Natural killer cell (primary cell): ENCODE data around the gene IPO8. TPM values are rescaled to one million over a fixed set of nuclear protein-coding genes. Genes with fewer than 3 reads are reported as not detected.

Source experiments
- ATAC-seq, 3 donors: fragments of 150-1000 bp in 2 of 3; fragments of 200-7000 bp in 1 of 3; cut with Tn5 transposase; 1 replicate in 1 of 3; 2 replicates in 2 of 3; pipeline ENCODE4 v1.10.0; 2021; ENCODE audit warnings: mild to moderate bottlenecking in 2 of 3, moderate library complexity in 2 of 3
- DNase-seq, 2 donors: peaks; one replicate each; pipeline versions ENCODE4 v3.0.0 to v3.0.0-alpha.2; 2013 to 2021; ENCODE audit warnings: mixed read lengths in 1 of 2
- H3K27ac ChIP-seq: one replicate; pipeline ENCODE4 v1.5.1; 2013; ENCODE audit warnings: mild to moderate bottlenecking, low read length
- H3K27me3 ChIP-seq: one replicate; pipeline ENCODE4 v1.6.1; 2013; ENCODE audit warnings: low read length; ENCODE audit not compliant: control insufficient read depth, insufficient read depth
- H3K36me3 ChIP-seq: one replicate; pipeline ENCODE4 v1.6.1; 2013; ENCODE audit warnings: low read length; ENCODE audit not compliant: control insufficient read depth, insufficient read depth
- H3K4me1 ChIP-seq: one replicate; pipeline ENCODE4 v1.6.1; 2013; ENCODE audit warnings: low read length; ENCODE audit not compliant: control insufficient read depth, insufficient read depth
- H3K4me3 ChIP-seq: one replicate; pipeline ENCODE4 v1.5.1; 2013; ENCODE audit warnings: low read length
- H3K9me3 ChIP-seq: one replicate; pipeline ENCODE4 v1.6.1; 2013; ENCODE audit warnings: low read length; ENCODE audit not compliant: control insufficient read depth, insufficient read depth
- H3K27ac Mint-ChIP-seq, 2 donors: one replicate each; pipeline ENCODE4 v1.8.0; 2022; ENCODE audit warnings: mild to moderate bottlenecking in 2 of 2, mixed read lengths in 2 of 2, moderate library complexity in 1 of 2
- H3K27me3 Mint-ChIP-seq, 2 donors: one replicate each; pipeline ENCODE4 v1.8.0; 2022; ENCODE audit warnings: low read depth in 2 of 2, mixed read lengths in 2 of 2
- H3K36me3 Mint-ChIP-seq: one replicate; pipeline ENCODE4 v1.8.0; 2022; ENCODE audit warnings: mixed read lengths
- H3K4me1 Mint-ChIP-seq, 2 donors: one replicate each; pipeline ENCODE4 v1.8.0; 2022; ENCODE audit warnings: mixed read lengths in 2 of 2
- H3K4me3 Mint-ChIP-seq: one replicate; pipeline ENCODE4 v1.8.0; 2022; ENCODE audit warnings: mild to moderate bottlenecking, moderate library complexity, mixed read lengths
- H3K9me3 Mint-ChIP-seq, 2 donors: one replicate each; pipeline ENCODE4 v1.8.0; 2022; ENCODE audit warnings: mixed read lengths in 2 of 2
- WGBS: methylation state at CpG from one replicate; pipeline ENCODE4 v1.1.7; 2013; ENCODE audit warnings: missing lambda C conversion rate; ENCODE audit not compliant: insufficient coverage; 5-methylcytosine and 5-hydroxymethylcytosine counted together
- intact Hi-C: fragments of 100-400 bp; cut with micrococcal nuclease; formaldehyde crosslinking; loops from one replicate; pipeline ENCODE4 v1.14.2; 2022
- total RNA-seq, 4 donors: library from RNA; stranded (reverse); fragments of 120-200 nt in 1 of 4; gene quantifications; one replicate each; pipeline versions ENCODE4 v1.2.3 to v1.2.4, GENCODE V29; 2013 to 2022
- TF ChIP-seq, protein P1 (sequence below): fragments of 200-600 bp; IDR thresholded peaks from one replicate; pipeline ENCODE4 v1.8.0; 2022; ENCODE audit warnings: antibody characterized with exemption

IPO8 gene
- total RNA-seq, 3 donors from 2014 or later (not counting 1 experiment from before 2014, with no cell fraction given), result 42.6 to 54.8 (median 49.2) TPM

GRCh38 chr12:30691122-30691879, 4.4 kb downstream of the IPO8 start:
- intact Hi-C loops, result no loop called here
- H3K9me3 Mint-ChIP-seq, result no peaks in the 10 kb centered on the region
- peak overlapping the region; percentile 16 to 47 for H3K27ac Mint-ChIP-seq

DNA sequence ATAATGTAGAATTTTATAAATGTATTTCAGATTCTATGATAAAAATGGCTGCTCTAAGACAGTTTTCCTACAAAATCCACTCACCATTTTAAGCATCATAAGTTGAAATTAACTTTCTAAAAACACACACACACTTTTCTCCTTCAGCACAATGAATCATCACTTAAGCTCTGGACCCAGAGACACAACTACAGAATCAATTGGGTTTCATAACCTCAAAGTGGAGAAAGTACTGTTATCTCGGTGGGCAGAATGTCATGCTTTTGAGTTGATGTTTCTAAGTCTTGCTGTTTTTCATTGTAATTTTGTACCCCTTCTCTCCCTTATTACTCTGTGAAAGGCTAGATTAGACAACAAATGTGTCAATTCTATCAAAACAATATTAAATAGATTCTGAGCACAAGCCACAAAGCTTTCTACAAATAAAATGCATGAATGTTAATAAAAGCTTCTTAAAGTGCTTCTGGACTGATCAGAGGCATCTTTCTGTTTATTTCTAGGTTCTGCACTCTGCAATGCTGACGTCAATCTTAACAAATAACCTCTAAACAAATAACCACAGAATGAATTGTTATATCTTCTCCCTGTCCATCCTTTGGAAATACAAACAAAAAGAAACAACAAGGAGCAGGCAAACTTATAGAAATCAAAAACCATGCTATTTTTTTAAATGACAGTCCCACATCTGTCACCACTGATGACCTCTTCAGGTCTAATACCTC, 8.2 kb downstream of the IPO8 start:
- Histone ChIP-seq H3K27me3 (no peaks in the 10 kb centered on the region), H3K36me3 (peaks cover 23% of the 10 kb centered on the region), H3K4me1 (no peaks in the 10 kb centered on the region), H3K9me3 (no peaks in the 10 kb centered on the region), H3K4me3 (no peak overlapping the region), H3K27ac (no peak overlapping the region)
- Mint-ChIP-seq H3K27me3 (no peaks in the 10 kb centered on the region), H3K36me3 (peaks cover 17% of the 10 kb centered on the region), H3K4me1 (peaks cover 6 to 15% of the 10 kb centered on the region in 2 donors), H3K27ac (no peak overlapping the region), H3K4me3 (no peak overlapping the region), H3K9me3 (no peaks in the 10 kb centered on the region)
- intact Hi-C loops, result no loop called here
- no peak for DNase-seq
- WGBS, result 81% methylated on average over 1 of the region's 2 CpGs
- TF ChIP-seq, protein P1, sequence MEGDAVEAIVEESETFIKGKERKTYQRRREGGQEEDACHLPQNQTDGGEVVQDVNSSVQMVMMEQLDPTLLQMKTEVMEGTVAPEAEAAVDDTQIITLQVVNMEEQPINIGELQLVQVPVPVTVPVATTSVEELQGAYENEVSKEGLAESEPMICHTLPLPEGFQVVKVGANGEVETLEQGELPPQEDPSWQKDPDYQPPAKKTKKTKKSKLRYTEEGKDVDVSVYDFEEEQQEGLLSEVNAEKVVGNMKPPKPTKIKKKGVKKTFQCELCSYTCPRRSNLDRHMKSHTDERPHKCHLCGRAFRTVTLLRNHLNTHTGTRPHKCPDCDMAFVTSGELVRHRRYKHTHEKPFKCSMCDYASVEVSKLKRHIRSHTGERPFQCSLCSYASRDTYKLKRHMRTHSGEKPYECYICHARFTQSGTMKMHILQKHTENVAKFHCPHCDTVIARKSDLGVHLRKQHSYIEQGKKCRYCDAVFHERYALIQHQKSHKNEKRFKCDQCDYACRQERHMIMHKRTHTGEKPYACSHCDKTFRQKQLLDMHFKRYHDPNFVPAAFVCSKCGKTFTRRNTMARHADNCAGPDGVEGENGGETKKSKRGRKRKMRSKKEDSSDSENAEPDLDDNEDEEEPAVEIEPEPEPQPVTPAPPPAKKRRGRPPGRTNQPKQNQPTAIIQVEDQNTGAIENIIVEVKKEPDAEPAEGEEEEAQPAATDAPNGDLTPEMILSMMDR, result no peak
- no peak for ATAC-seq

More at GRCh38 chr12:30691122-30691879, 4.4 kb downstream of the IPO8 start:
- H3K27me3 Mint-ChIP-seq, result no peaks in the 10 kb centered on the region
- no peaks in the 10 kb centered on the region for H3K36me3 Mint-ChIP-seq
- ATAC-seq, result no peak
- WGBS, result 92% methylated on average over 4 of the region's 4 CpGs
- H3K36me3 ChIP-seq, result peaks cover 4% of the 10 kb centered on the region
- H3K4me1 ChIP-seq, result peaks cover 15% of the 10 kb centered on the region
- H3K27ac ChIP-seq, result no peak overlapping the region
- no peaks in the 10 kb centered on the region for H3K9me3 ChIP-seq
- H3K4me3 Mint-ChIP-seq, result no peak overlapping the region
- no peak overlapping the region for H3K4me3 ChIP-seq
- peaks cover 40% of the 10 kb centered on the region in 2 donors for H3K4me1 Mint-ChIP-seq
- H3K27me3 ChIP-seq, result no peaks in the 10 kb centered on the region
- DNase-seq, result no peak
- TF ChIP-seq, protein P1, result no peak

DNA sequence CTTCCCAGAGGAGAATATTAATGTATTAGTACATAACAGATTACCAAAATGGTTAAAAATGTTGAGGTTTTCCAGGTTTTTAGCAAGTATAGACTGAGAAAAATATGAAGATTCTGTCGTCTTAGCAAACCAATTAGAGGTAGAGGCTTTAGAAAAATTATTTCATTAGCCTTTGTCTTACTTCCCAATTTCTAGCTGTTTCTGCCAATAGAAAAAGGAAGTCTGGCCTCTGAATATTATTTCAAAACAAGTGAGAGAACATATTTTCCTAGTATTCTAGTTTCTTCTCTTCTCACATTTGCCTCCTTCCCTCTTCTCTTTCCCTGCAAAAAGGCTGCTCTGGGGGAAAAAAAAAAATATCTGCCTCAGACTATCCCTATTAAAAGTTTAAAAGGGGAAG, 16.4 kb downstream of the IPO8 start:
- no peaks in the 10 kb centered on the region for H3K9me3 ChIP-seq
- peaks cover 0 to 6% of the 10 kb centered on the region in 2 donors for H3K4me1 Mint-ChIP-seq
- H3K36me3 ChIP-seq, result peaks cover 59% of the 10 kb centered on the region
- TF ChIP-seq, protein P1, result no peak
- no peak overlapping the region for H3K4me3 Mint-ChIP-seq
- no peak for DNase-seq
- H3K4me3 ChIP-seq, result no peak overlapping the region
- no peaks in the 10 kb centered on the region for H3K4me1 ChIP-seq
- H3K27ac Mint-ChIP-seq, result no peak overlapping the region
- H3K36me3 Mint-ChIP-seq, result peaks cover 20% of the 10 kb centered on the region
- H3K27me3 Mint-ChIP-seq, result no peaks in the 10 kb centered on the region
- no peaks in the 10 kb centered on the region for H3K27me3 ChIP-seq
- no peak for ATAC-seq
- no peaks in the 10 kb centered on the region for H3K9me3 Mint-ChIP-seq
- H3K27ac ChIP-seq, result no peak overlapping the region
- intact Hi-C loops, result no loop called here
- no CpG with 5 or more reads among the region's 1 CpG for WGBS
